HG02759 (cell line): Measurements from ENCODE around the gene ARHGAP12.
A peak's percentile ranks its signal among the peaks of the same experiment; 100 is the strongest.
"Not testable (repeated sequence)": the region's sequence is repeated elsewhere in the genome, so short reads cannot be mapped to it uniquely, and the experiment has no call there.

Source experiments
- ATAC-seq: cut with Tn5 transposase; IDR thresholded peaks from one replicate; pipeline ENCODE4 v1.9.1; 2021; ENCODE audit warnings: mild to moderate bottlenecking, moderate library complexity; ENCODE audit not compliant: unreplicated experiment

Gene ARHGAP12

DNA sequence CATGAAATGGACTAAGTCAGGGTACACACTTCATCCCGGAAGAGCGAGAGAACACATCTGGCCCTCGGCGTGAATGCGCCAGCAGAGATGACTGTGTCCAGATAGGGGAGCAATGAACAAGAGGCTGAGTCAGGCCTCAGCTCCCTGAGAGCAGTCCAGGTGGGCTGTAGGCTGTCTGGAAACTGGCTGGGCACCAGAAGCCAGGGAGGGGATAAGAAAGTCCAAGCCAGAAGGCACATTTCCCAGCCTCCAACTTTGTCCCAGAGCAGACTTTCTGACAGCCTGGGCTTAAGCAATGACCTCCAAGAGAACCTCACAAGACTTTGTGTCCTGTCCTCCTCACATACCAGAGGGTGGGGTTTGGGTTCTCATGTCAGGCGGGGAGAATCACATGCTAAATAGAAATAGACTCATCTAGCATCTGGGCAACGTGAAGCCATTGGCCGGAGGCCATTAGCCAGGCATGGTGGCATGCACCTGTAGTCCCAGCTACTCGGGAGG lies 157.2 kb downstream of the ARHGAP12 start:
- ATAC-seq: no peak

GRCh38 chr10:31770307-31770902 lies 158.2 kb downstream of the ARHGAP12 start:
- peak; percentile 68 for ATAC-seq

DNA sequence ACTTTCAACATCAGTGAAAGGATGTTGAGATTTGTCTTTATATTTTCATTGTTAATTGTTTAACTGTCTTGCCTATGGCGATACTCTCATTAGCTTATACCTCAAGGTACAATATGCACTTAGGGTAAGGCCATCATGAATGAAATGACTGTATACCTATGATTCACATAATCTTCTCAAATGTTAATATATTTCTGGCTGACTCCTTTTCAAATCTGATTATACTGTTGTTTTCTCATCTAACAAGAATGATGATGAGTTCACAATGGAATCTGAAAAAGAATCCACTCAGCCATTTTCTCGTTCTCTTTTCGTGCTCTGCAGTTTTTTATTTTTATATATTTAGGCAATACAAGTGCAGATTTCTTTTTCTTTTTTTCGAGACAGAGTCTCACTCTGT lies 159.1 kb downstream of the ARHGAP12 start:
- ATAC-seq: no peak

- not testable (repeated sequence) for ATAC-seq
Observed at GRCh38 chr10:31768935-31769334, 159.7 kb downstream of the ARHGAP12 start.

DNA sequence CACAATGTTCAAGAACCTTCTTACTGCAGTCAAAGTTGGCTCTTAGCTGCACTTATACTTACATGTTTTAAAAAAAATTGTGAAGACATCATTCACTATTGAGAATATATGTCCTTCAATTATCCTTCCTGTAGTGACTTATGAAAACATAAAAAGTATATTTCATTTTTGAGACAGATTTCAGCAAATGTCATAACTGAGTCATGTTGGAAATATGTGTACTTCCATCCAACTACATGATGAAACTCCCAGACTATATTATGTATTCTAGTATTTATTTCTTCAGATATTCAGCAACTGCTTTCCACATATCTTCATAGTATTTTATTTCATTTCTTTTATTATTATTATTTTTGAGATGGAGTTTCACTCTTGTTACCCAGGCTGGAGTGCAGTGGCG lies 160.2 kb downstream of the ARHGAP12 start:
- no peak for ATAC-seq

DNA sequence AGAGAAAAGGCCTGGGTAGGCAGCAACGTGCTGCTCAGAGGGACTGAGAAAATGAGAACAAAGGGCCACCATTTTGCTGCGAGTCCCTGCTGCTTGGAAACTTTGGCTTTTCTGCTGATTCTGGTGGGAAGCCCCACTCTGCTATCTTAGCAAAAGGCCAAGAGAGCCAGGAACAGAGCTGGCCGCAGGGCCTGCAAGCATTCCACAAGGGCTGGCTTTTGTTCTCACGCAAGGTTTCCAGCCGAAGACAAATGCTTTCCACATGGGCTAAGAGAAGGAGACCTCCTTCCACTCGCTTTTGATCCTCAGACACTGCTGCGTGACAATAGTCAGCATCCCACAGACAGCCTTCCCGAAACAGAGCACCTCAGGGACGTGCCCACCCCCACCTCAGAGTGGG lies 163.1 kb downstream of the ARHGAP12 start:
- no peak for ATAC-seq

DNA sequence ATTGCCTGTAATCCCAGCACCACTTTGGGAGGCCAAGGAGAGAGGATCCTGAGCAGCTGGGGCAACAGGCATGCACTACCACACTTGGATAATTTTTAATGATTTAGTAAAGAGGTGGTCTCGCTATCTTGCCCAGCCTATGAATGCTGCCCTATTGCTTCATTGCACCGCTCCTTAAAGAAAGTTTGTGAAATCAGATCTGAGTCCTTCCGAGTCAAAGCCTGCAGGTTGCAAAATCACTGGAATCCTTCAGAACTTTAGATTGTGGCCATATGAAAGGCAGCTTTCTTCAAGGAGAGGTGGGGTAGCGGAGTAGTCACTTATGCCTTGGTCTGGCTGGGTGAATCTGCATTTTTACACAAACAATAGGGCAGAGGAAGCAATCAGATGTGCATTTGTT lies 166.3 kb downstream of the ARHGAP12 start:
- no peak for ATAC-seq

DNA sequence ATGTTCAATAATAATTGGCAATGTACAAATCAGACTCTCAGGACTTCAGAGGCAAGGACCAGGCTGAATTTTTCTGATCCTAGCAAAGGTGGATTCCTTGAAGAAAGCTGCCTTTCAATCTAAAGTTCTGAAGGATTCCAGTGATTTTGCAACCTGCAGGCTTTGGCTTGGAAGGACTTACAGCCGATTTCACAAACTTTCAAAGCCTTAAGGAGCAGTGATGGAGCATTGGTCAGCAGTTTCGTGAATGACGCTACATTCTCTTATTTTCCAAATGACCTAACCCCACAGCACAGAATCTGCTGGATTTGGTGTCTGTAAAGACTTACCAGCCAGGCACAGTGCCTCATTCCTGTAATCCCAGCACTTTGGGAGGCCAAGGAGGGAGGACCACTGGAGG lies 167.5 kb downstream of the ARHGAP12 start:
- ATAC-seq: no peak

DNA sequence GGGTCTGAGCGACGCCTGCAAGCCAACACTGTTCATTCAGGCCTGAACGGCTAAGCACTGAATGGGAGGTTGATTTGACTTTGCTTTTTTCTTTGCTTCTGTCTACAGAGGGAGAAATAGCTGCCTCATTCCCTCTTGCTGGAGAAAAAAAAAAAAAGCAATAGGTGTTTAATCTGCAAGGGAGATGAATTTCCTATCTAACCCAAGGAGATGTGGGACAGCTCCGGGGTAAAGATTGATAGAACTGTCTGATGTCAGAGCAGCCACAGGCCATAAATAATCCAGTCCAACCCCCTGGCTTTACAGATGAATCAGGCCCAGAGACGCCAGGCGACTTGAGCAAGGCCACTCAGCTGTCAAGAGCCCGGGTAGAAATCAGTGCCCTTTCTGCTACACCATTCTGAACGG lies 168.0 kb downstream of the ARHGAP12 start:
- ATAC-seq: no peak

DNA sequence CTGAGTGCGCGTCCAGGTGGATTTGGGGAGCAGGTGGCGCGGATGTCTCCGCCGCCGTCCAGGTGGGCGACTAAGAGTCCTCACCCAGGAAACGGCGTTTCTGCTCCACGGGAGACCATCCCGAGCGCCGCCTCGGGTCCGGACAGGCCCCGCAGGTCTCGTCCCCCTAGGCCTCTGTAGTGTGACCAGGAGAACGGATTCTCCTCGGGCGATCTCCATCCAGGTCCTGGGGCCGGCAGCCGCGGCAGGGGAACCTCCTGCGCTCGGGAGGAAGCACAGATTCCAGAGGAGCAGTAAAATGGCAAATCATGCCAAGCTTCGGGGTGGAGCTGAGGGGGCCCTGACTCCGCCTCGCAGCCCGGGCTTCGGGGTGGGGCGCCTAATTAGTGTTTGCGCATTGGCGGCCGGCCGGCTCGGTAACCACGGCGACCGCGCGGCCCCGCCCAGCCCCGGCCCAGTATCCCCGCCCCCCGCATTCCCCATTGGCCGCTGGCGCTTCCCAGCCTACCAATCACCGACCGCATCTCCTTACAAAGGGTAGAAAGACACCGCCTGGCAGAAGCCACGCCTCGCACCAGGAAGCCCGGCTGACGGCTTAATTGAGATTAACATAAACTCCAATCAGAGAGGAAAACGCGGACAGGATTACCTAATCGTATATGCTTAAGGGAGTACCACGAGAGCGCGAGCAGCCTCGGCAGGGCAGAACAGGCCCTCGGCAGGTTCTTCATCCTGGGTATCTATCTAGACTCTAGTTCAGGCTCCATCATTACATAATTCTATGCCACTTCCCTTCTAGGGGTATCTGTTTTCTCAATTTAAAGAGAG lies 168.6 kb downstream of the ARHGAP12 start:
- peak; percentile 96 for ATAC-seq

DNA sequence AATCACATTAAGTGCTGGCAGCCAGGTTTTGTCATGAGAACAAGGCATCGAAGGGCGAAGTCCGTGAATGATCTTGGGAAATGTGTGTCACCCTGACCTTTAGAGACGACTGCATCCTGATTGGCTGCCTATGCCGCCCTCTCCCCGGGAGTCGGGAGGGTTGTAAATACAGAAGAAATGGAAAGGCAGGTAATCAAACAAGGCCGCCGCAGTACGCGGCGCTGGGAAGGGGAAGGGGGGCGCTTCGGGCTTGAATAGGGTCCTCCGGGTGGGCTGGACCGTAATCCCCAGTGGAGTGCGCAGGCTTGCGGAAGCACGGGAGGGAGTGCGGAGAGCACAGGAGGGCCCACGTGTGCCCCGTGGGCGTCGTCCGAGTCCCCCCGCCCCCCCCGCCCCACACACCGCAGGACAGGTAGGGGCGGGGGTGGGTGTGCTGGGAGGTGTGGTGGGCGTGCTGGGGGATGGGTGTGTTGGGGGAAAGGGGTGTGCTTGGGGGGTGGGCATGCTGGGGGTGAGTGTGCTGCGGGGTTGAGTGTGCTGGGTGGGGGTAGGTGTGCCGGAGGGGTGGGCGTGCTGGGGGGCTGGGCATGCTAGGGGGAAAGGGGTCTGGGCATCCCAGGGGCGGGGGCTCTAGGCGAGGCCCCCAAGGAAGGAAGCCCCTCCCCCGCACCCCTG lies 169.4 kb downstream of the ARHGAP12 start:
- no peak for ATAC-seq

DNA sequence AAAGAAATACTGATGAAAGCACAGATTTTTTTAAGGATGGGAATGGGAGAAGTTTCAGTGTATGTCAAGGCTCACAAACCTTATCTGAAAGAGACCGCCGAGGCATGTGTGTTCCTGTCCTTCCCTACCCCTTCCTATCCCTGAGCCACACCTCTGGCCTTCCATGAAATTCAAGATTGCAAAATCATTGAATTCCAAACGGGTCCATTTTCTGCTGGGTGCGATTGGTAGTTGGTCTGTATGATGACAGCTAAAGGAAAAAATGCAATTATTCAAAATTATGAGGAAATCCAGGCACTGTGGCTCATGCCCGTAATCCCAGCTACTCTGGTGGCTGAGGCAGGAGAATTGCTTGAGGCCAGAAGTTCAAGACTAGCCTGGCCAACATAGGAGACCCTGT lies 170.1 kb downstream of the ARHGAP12 start:
- ATAC-seq: no peak

GRCh38 chr10:31757831-31758230 lies 170.8 kb downstream of the ARHGAP12 start:
- ATAC-seq: no peak

DNA sequence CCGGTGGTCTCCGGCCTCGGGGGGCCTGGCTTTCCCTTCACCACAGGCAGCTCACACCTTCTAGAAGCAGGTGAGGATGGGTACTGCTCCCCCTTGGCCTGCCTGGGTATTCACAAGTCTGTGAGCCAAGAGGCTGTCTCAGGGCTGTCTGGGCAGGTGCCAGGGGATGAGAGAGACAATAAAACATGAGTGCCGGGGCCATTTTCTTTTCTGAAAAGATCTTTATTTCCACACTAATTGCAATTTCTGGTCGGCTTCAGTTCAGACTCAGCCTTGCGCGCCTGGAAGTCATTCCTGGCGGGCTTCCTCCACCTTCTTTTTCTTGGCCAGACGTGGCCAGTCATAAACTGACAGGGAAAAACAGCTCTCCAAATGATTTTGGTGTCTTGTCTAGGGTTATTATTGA lies 171.2 kb downstream of the ARHGAP12 start:
- ATAC-seq: no peak

DNA sequence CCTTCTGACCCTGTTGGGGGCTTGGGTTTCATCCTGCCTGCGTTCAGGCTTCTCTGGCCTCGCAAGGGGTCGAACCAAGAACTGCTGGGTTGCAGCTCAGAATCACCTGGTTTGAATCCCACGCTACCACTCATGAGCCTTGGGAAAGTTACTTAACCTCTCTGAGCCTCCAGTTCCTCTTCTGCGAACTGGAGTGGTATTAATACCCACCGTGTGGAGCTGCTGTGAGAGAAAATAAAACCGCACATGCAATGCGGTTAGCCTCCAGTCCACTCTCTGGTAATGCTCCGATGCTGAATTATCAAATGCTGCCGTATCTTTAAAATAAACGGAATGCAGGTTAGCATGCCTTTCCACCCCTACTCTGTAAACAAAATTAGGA lies 171.9 kb downstream of the ARHGAP12 start:
- ATAC-seq: no peak

DNA sequence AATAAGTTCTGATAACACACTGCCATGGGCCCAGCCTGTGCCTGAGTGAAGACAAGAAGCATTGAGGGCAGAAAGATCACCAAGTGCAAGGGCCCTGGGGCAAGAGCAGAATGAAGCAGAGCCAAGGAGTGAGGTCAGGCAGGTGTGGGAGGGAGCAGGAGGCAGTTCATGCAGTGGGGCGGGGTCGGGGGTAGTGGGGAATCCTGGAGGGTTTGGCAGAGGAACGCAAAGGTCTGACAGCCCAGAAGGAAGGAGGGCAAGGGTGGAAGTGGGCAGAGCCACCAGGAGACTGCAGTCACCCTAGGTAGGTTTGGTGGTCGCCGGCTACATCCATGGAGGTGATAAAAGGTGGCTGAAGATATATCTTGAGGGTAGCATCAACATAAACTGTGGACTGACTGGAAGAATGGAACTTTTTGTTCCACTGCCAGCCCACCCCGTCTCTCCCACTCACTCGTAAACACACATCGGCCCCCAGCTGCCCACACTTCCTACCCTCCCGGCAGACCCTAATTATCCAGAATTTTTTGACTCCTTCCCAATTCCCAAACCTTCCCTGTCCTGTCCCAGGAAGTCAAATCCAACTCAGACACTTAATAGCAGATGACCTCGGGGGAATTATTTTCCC lies 172.4 kb downstream of the ARHGAP12 start:
- no peak for ATAC-seq
